HG03060 (cell line): ENCODE data around the gene TBC1D1.
A peak's percentile ranks its signal among the peaks of the same experiment; 100 is the strongest.

Experiments
- ATAC-seq: cut with Tn5 transposase; IDR thresholded peaks from one replicate; pipeline ENCODE4 v1.9.1; 2021; ENCODE audit warnings: low read depth, moderate number of reproducible peaks; ENCODE audit not compliant: unreplicated experiment

Gene TBC1D1

DNA sequence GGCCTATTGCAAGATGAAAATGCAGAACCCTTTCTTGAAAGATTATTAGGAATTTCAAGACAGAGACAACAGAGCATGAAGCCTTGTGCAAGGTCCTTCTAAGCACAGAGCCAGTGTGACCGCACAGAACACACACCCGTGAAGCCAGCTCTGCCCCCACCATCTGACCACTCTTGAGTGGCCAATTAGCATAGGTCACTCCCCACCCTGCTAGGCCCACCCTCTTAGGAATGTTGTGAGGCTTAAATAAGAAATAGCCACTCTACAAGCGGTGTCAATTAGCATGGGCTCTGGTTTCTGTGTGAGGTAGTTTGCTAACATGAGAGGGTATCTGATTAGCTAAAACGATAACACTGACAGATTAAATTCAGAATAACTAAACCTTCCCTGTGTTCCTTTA, 222.2 kb downstream of the TBC1D1 start:
- ATAC-seq: no peak

DNA sequence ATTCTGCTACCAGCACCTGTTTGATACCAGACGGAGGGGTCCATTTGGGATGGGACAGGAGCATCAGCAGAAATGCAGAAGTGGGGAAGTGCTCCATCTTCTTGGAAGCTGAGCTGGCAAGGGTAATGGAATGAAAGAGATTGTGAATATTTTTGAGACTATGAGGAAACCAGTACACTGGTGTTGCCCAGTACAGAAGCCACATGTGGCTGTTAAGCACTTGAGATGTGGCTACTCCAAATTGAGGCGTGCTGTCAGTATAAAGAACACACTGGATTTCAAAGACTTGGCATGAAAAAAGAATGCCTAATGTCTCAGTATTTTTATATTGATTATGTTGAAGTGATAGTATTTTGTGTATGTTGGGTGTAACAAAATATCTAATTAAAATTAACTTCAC, 222.7 kb downstream of the TBC1D1 start:
- no peak for ATAC-seq

GRCh38 chr4:38114386-38115150, 223.7 kb downstream of the TBC1D1 start:
- ATAC-seq: no peak

- no peak for ATAC-seq
These were observed 224.7 kb downstream of the TBC1D1 start for GRCh38 chr4:38115601-38116000.

GRCh38 chr4:38117591-38117990, 226.7 kb downstream of the TBC1D1 start:
- no peak for ATAC-seq

GRCh38 chr4:38119668-38120385, 228.9 kb downstream of the TBC1D1 start:
- ATAC-seq: no peak

DNA sequence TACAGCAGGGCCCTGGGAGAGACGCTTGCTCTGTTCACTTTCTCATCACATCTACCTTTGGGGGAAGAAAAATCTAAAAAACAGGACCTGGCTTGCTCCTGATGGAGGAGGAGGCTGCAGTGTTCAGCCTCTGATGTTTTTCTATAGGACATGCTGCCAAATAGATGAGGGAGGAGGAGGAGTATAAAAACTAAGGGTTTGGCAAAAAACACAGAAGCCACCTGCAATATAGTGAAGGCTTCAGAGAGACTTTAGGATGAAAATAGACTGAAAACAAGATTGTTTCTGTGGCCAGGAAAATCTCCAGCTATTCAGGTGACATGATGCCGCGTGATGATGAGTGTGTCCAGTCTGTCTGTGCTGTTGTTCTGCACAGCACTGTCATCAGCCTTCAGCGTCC, 229.9 kb downstream of the TBC1D1 start:
- no peak for ATAC-seq

DNA sequence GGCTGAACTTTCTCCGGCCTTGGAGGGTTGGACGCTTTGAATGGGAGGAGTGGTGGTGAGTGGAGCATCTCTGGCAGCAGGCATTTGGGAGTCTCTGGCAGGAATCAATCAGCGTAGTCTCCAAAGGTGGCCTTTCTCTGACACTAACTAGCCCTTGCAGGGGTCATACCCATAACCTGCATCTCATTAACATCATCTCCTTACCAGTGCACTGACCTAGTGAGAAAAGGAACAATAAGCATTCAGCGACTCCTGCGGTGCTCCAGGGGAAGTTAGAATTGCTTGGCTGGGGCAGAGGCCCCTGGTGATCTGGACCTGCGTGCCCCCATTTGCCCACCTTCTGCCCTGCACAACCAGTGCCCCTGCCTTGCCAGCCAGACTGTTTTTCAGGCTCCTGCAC, 231.2 kb downstream of the TBC1D1 start:
- ATAC-seq: no peak

GRCh38 chr4:38123555-38123954, 232.7 kb downstream of the TBC1D1 start:
- ATAC-seq: no peak

DNA sequence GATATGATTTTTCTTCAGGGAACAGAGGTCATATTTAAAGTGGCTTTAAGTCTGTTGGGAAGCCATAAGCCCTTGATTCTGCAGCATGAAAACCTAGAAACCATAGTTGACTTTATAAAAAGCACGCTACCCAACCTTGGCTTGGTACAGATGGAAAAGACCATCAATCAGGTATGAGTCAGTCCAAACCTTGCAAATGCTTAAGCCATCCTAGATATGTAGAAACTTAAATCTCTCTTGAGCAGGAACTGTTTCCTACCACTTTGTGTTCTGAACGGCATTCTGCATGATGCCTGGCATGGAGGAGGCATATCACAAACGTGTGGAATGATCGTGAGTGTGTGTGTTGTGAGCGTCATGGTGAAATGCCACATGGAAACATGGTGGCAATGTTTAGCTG, 234.1 kb downstream of the TBC1D1 start:
- ATAC-seq: no peak

DNA sequence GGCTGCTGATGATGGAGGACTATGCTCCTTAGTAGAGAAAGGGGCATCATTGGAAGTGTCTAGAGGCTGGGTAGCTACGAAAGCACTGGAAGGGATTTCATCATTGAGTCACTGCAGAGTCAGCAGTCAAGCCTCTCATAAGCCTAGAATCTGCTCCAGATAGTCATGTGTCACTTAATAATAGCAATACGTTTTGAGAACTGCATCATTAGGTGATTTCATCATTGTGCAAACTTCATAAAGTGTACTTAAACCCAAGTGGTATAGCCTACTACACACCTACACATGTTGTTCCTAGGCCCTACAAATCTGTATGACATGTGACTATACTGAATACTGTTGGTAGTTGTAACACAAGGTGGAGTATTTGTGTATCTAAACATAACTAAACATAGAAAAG, 234.9 kb downstream of the TBC1D1 start:
- no peak for ATAC-seq

DNA sequence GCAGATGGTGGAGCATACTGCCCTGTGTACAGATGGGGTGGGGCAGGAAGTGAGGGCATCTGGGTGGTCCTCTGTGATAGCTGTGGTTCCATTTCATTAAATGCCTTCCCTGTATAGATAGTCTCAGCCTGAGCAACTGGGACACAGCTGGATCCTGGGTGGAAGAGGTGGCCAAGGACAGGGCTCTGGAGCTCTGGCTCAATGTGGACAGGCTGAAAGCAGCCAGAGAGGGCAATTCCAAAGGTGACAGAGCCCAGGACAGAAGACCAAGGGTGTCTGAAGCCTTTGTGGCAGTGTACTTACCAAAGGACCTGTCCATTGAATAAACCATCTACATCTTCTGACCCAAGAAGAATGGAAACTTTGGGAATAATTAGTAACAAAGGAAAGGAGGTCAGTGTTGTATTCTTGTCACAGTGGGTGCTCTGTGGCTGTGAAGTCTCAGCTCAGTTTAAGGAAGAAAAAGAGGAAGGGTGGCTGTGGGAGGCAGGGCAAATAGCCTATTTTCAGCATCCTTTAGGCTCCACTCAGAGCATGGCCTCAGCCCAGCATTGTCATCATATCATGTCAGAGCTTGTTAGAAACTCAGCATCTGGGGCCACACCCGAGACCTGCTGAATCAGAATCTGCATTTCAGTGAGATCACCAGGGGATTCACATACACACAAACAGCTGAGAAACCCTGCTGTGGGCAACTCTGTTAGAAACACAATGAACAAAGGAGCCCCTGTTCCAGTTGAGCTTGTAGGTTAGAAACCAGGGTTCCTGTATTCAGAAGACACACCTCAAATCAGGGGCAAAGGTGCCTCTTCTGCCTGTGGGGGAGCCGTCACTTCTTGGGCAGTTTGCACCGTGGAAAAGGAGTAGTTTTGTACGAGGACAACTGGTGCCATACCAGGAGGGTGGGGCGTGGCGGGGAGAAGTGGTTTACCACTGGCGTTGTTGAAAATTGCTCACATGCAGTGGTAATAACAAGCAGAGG, 237.9 kb downstream of the TBC1D1 start:
- peak; percentile 34 for ATAC-seq

DNA sequence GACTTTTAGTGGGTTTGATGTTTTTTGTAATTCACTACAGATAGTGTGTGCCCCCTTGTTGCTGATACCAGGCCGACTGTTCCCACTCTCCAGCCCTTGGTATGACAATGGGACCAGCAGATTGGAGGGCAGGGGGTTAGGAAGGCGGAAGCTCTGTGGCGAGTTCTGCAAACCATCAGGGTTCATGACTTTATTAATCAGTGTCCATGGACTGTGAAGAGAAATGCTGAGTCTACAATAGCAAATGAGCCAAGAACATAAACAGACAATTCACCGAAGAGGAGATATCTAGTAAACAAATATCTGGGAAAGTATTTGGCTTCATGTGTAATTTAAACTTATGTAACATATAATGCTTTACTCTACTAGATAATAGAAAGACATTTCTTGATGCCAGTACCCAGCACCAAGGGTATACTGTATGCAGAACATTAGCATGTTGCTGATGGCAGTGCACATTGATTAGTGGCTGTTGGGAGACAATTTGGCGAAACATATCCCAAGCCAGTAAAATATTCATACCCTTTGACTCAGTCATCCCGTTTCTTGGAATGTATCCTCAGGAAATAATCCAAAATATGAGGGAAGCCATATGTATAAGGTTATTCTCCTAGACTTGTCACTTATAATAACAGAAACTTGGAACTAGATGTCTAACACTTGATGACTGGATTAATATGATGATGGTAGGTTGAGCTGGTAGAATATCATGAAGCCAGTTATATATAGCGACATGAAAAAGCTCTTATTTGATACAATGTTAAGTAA, 238.8 kb downstream of the TBC1D1 start:
- ATAC-seq: no peak

- ATAC-seq: no peak
These were observed 240.0 kb downstream of the TBC1D1 start for GRCh38 chr4:38130884-38131283.

GRCh38 chr4:38131371-38132091, 240.6 kb downstream of the TBC1D1 start:
- ATAC-seq: peak; percentile 22

GRCh38 chr4:38132107-38132673, 241.3 kb downstream of the TBC1D1 start:
- ATAC-seq: peak; percentile 50

DNA sequence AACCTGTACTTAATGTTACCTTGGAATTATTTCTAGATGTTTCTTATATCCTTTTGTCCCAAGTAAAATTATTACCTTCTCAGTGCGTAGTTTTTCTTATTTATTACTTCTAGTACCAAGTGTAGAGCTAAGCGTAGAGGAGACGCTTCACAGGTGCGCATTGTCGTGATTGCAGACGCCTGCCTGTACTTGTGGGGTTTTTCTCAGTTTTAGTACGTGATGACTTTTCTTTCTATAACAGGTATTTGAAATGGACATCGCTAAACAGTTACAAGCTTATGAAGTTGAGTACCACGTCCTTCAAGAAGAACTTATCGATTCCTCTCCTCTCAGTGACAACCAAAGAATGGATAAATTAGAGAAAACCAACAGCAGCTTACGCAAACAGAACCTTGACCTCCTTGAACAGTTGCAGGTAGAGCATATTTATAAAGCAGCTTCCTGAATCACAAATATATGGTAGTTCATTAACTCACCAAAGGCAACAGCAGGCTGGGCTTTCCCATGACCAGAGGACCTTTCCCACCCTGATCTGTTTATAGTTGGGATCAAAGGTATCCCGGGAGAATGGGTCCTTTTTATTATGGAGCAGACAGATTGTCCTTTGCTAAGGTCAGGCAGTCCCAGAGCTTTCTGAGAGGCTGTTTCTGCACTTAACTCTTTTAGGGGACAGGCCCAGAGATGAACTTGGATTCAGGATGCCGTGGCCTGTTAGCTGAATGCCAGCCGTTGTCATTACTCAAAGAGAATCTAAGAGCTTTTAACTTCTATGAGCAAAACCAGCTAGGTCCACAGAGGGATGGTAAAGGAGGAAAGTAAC, 242.2 kb downstream of the TBC1D1 start:
- no peak for ATAC-seq

GRCh38 chr4:38133711-38134480, 243.0 kb downstream of the TBC1D1 start:
- no peak for ATAC-seq
